Heart left ventricle (tissue), 16 donors: ENCODE measurements around the gene SLC1A4. TPM values are rescaled to one million over a fixed set of nuclear protein-coding genes. Genes with fewer than 3 reads are reported as not detected.

ENCODE experiments used
- ATAC-seq, 4 donors: fragments of 200-7000 bp; cut with Tn5 transposase; one replicate each; pipeline ENCODE4 v1.9.1; 2020 to 2022; ENCODE audit warnings: moderate library complexity in 4 of 4, mild to moderate bottlenecking in 3 of 4, moderate number of reproducible peaks in 1 of 4
- DNase-seq, 5 donors: peaks; one replicate each; pipeline ENCODE4 v3.0.0-alpha.2; 2020
- H3K27ac ChIP-seq, 12 donors: fragments of 200-600 bp; sonication (generic) in 4 of 12; one replicate each; pipeline versions ENCODE4 v1.5.0 to v1.8.0; 2016 to 2022; ENCODE audit warnings: mild to moderate bottlenecking in 2 of 12
- H3K27me3 ChIP-seq, 9 donors: fragments of 200-600 bp; sonication (generic) in 2 of 9; one replicate each; pipeline versions ENCODE4 v1.5.1 to v1.8.0; 2016 to 2022; ENCODE audit warnings: mild to moderate bottlenecking in 3 of 9
- H3K36me3 ChIP-seq, 9 donors: fragments of 200-600 bp; sonication (generic) in 2 of 9; one replicate each; pipeline versions ENCODE4 v1.5.0 to v1.8.0; 2018 to 2022; ENCODE audit warnings: mild to moderate bottlenecking in 2 of 9
- H3K4me1 ChIP-seq, 12 donors: fragments of 200-600 bp; sonication (generic) in 4 of 12; one replicate each; pipeline versions ENCODE4 v1.5.0 to v1.8.0; 2016 to 2022; ENCODE audit warnings: mild to moderate bottlenecking in 3 of 12
- H3K4me3 ChIP-seq, 12 donors: fragments of 200-600 bp; sonication (generic) in 4 of 12; one replicate each; pipeline versions ENCODE4 v1.5.0 to v1.8.0; 2017 to 2022; ENCODE audit warnings: mild to moderate bottlenecking in 9 of 12, moderate library complexity in 4 of 12
- H3K9me3 ChIP-seq, 12 donors: fragments of 200-600 bp; sonication (generic) in 4 of 12; one replicate each; pipeline versions ENCODE4 v1.5.0 to v1.8.0; 2016 to 2022; ENCODE audit warnings: mild to moderate bottlenecking in 1 of 12
- CTCF ChIP-seq, 12 donors: fragments of 200-600 bp; sonication (generic) in 4 of 12; IDR thresholded peaks; one replicate each; pipeline versions ENCODE4 v1.5.0 to v1.8.0; 2018 to 2022; ENCODE audit warnings: antibody characterized with exemption in 12 of 12, mild to moderate bottlenecking in 5 of 12
- POLR2A ChIP-seq, 2 donors: fragments of 450-650 bp; IDR thresholded peaks; one replicate each; pipeline ENCODE4 v1.6.1; 2017; ENCODE audit warnings: antibody characterized with exemption in 2 of 2, mild to moderate bottlenecking in 2 of 2, moderate library complexity in 2 of 2
- WGBS, 4 donors: extraction: QIAGEN DNeasy Blood & Tissue Kit in 2 of 4; methylation state at CpG; one replicate each; pipeline versions ENCODE4 v1.1.5 to v1.1.7; 2013 to 2018; 5-methylcytosine and 5-hydroxymethylcytosine counted together
- intact Hi-C, 10 donors: fragments of 100-400 bp; cut with DNase I; formaldehyde crosslinking; loops; one replicate each; pipeline versions ENCODE4 v1.11.1 to v1.14.2; 2022
- polyA plus RNA-seq, 2 donors: library from polyadenylated mRNA; stranded (reverse); fragments of 200-250 nt; gene quantifications; one replicate each; pipeline ENCODE4 v1.2.3, GENCODE V29; 2013
- total RNA-seq, 9 donors: library from RNA; depleted of rRNA in 2 of 9; stranded (reverse); fragments of >200 nt in 2 of 9; fragmentation: NEBNext Ultra II Directional in 3 of 9; extraction: Animal tissue kit (Norgen Biotek cat#: 25700) in 3 of 9; gene quantifications; one replicate each; pipeline versions ENCODE4 v1.1.0 to v1.2.4, GENCODE V29; 2016 to 2023
- donor health status: ischemic (EF 13 %, LVEDD 7.1; RV severe dilation, severe dysfunction).
- donor health status: healthy with polysubstance abuse.
- donor health status: DM: no; HTN: yes; CAD: no.
- donor health status: DM: no; HTN: no; CAD: no.
- donor health status: ischemic (EF 25% LVEDD 6.9; RV normal size, moderate dysfunction).
- donor health status: ischemic (EF 25% LVEDD 5.7; RV mildly dilated, moderate dysfunction).
- donor health status: healthy.
- donor health status: DM: yes; HTN: yes; CAD: no.
- donor health status: ischemic (EF 35%, LVEDD 5.7; RV mildly dilated, moderate dysfunction).
- donor health status: nonischemic (EF 11% LVEDD 7.7; RV severe dilation, severe dysfunction).
- donor health status: DM: yes; HTN: yes; CAD: no.
- donor health status: PGD.
- donor health status: ischemic (EF 29% LVEDD 5.4; RV normal size, mild dysfunction).
- donor health status: nonischemic (EF 23%, LVEDD 6.1; RV moderate dilation, normal function).

Gene SLC1A4
- total and polyA plus RNA-seq, 11 donors = 3.0 to 22.4 (median 10.8) TPM

- no peaks in the 10 kb centered on the region for H3K27me3 ChIP-seq
- no peaks in the 10 kb centered on the region for H3K9me3 ChIP-seq
- DNase-seq = no peak
- TF ChIP-seq POLR2A (IDR thresholded peaks at IDR 0.05) (no peak), CTCF (IDR thresholded peaks at IDR 0.05) (no peak)
- peak overlapping the region in 11 of 12 donors; percentile 12 to 66 (median 41) for H3K27ac ChIP-seq
- H3K4me1 ChIP-seq = peaks cover 10 to 82% (median 62%) of the 10 kb centered on the region in 12 donors
- intact Hi-C loops = loop anchor here in 9 of 10 donors (5.0 to 10.0 kb wide), 10 partner anchors 58 to 505 kb away; partner anchors contain the start of genes RAB1A (in 2 of the 9) and SPRED2 (in 1 of the 9)
- no peak for ATAC-seq
- peaks cover 0 to 55% (median 51%) of the 10 kb centered on the region in 9 donors for H3K36me3 ChIP-seq
- WGBS, 4 donors = 78 to 93% (median 87%) methylated on average over 5 to 6 of the region's 6 CpGs
- no peak overlapping the region for H3K4me3 ChIP-seq
These were observed 80.2 kb downstream of the SLC1A4 start for GRCh38 chr2:65069439-65069824.

GRCh38 chr2:65070172-65070830 lies 81.1 kb downstream of the SLC1A4 start:
- no peaks in the 10 kb centered on the region for H3K9me3 ChIP-seq
- peak overlapping the region in 11 of 12 donors; percentile 12 to 66 (median 44) for H3K27ac ChIP-seq
- H3K27me3 ChIP-seq = no peaks in the 10 kb centered on the region
- no peak overlapping the region for H3K4me3 ChIP-seq
- H3K4me1 ChIP-seq = peaks cover 10 to 82% (median 61%) of the 10 kb centered on the region in 12 donors
- DNase-seq (no peak), ATAC-seq (peak; percentile 25 to 53 (median 44))
- WGBS, 4 donors = 34 to 53% (median 42%) methylated on average over 8 of the region's 8 CpGs
- TF ChIP-seq CTCF (IDR thresholded peaks at IDR 0.05) (peak in 6 of 12 donors; percentile 15 to 33 (median 31)), POLR2A (IDR thresholded peaks at IDR 0.05) (no peak)
- H3K36me3 ChIP-seq = peaks cover 0 to 62% (median 58%) of the 10 kb centered on the region in 9 donors
- intact Hi-C loops = loop anchor here in 1 of 10 donors (5.0 kb wide), 2 partner anchors 62 to 97 kb away; partner anchors contain the start of gene RAB1A

GRCh38 chr2:65070856-65071255 lies 81.7 kb downstream of the SLC1A4 start:
- intact Hi-C loops = loop anchor here in 1 of 10 donors (5.0 kb wide), 2 partner anchors 61 to 96 kb away; partner anchors contain the start of gene RAB1A
- TF ChIP-seq POLR2A (IDR thresholded peaks at IDR 0.05) (no peak), CTCF (IDR thresholded peaks at IDR 0.05) (no peak)
- Histone ChIP-seq H3K36me3 (peaks cover 0 to 65% (median 58%) of the 10 kb centered on the region in 9 donors), H3K4me3 (no peak overlapping the region), H3K27ac (peak overlapping the region in 8 of 12 donors; percentile 12 to 66 (median 46)), H3K4me1 (peaks cover 13 to 82% (median 61%) of the 10 kb centered on the region in 12 donors), H3K9me3 (no peaks in the 10 kb centered on the region), H3K27me3 (no peaks in the 10 kb centered on the region)
- WGBS, 4 donors = 80 to 89% (median 85%) methylated on average over 4 to 6 of the region's 6 CpGs
- ATAC-seq = no peak
- DNase-seq = no peak

- peak in 6 of 12 donors; percentile 11 to 39 (median 26) for TF ChIP-seq CTCF (IDR thresholded peaks at IDR 0.05)
- TF ChIP-seq POLR2A (IDR thresholded peaks at IDR 0.05) = no peak
- WGBS, 4 donors = 62 to 75% (median 66%) methylated on average over 11 to 14 of the region's 14 CpGs
These were observed 82.4 kb downstream of the SLC1A4 start for GRCh38 chr2:65071499-65072180.

More at GRCh38 chr2:65071499-65072180, 82.4 kb downstream of the SLC1A4 start:
- H3K4me1 ChIP-seq = peaks cover 17 to 86% (median 67%) of the 10 kb centered on the region in 12 donors
- H3K4me3 ChIP-seq = no peak overlapping the region
- peak overlapping the region in 3 of 12 donors; percentile 55 to 66 (median 62) for H3K27ac ChIP-seq
- no peaks in the 10 kb centered on the region for H3K9me3 ChIP-seq
- no peaks in the 10 kb centered on the region for H3K27me3 ChIP-seq
- ATAC-seq = peak in 1 of 4 donors; percentile 19
- peaks cover 0 to 73% (median 58%) of the 10 kb centered on the region in 9 donors for H3K36me3 ChIP-seq
- peak in 3 of 5 donors; percentile 38 to 74 (median 45) for DNase-seq
- intact Hi-C loops = loop anchor here in 1 of 10 donors (5.0 kb wide), 2 partner anchors 61 to 96 kb away; partner anchors contain the start of gene RAB1A
